GM19463 (cell line): ENCODE results near the gene VPS18.

Experiments used
- ATAC-seq: cut with Tn5 transposase; IDR thresholded peaks from one replicate; pipeline ENCODE4 v1.9.1; 2021; ENCODE audit warnings: mild to moderate bottlenecking, moderate library complexity; ENCODE audit not compliant: unreplicated experiment

Gene VPS18

DNA sequence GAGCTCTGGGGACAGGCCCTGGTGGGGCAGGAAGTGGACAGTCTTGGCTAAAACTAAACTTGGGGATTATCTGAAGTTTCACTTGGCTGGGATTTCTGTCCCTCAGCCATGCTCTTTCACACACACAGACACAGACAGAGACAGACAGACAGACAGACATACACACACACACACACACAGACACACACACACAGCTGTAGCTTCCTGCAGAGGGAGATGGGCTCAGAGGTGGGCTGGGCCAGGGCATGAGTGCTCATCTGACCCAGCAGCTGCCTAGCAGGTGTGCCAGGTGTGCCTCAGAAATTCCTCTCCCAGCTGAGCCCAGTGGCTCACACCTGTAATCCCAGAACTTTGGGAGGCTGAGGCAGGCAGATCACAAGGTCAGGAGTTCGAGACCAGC is 23.5 kb upstream of the VPS18 start:
- no peak for ATAC-seq

- ATAC-seq: peak; percentile 45
Measured at GRCh38 chr15:40871749-40872617, 22.3 kb upstream of the VPS18 start.

DNA sequence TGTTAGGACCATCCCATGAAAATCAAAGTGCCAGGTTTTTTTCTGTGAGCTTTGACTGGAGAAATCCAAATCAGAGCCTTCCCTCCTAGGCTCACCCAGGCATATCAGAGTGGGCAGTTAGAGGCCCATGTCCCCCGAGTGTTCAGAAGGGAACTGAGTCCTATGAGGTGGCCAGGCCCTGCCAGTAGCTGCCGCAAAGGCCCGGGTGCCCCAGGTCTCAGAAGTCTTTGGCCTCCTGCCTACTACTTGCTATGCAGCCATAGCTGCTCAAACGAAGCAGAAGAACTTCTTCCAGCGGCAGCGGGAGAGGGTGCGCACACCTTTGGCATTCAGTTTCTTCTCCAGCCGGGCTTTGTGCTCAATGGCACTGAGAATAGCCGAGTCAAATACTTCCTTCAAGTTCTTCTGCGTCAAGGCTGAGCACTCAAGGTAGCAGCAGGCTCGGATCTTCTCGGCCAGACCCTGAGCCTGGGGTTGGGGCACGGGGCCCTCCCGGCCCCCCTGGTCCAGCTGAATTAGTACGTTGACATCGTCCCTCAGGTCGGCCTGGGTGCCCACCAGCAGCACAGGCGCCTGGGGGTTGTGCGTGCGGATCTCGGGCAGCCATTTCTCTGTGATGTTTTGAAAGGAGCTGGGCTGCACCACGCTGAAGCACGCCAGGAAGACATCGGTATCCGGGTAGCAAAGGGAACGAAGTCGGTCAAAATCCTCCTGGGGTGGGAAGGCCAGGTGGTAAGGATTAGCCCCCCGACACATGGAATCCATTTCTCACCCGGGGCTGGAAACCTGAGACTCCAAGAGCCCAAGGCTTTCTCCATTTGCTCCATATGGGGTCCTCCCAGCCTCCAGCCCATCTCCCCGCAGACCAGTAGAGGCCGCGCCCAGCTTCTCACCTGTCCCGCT is 21.2 kb upstream of the VPS18 start:
- ATAC-seq: no peak

DNA sequence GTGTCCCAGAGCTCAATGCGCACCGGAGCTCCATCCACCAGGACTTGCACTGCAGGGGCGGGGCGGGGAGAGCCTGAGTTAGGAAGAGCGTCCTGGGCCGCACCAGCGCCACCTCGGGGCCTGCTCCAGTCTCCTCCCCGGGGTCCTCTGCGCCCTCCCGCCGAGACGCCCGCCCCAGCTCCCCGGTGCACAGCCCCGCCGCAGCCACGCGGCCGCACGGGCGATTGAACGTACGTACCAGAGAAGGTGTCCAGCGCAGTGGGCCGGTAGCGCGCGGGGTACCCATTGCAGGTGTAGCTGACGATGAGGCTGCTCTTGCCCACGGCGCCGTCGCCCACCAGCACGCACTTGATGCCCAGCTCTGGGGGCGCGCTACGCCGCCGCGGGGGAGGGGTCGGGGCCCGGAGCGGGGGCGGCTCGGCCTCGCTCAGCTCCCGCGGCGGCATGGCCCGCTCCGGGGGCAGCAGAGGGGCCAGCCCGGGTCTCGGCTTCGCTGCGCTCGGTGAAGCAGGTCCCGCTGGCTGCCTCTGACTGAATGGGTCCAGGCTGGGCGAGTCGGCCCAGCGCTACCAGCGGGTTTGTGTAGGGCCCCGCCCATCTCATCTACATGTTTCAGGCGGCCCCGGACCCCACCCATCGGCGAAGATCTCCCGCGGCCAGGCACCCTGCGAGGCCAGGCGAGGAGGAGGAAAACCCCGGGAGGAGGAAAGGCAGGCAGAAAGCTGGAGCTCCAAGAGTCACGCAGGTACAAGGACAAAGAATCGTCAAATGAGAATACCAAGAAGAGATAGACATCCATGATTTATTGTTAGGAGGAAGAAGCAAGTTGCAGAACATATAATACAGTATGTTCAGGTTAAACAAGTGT is 20.3 kb upstream of the VPS18 start, which contains the start of gene RHOV:
Gene RHOV (minus strand): TSS at position 541 of the 868 bp plus-strand sequence. CDS start 95 bp downstream, at position 446.
- ATAC-seq: no peak

DNA sequence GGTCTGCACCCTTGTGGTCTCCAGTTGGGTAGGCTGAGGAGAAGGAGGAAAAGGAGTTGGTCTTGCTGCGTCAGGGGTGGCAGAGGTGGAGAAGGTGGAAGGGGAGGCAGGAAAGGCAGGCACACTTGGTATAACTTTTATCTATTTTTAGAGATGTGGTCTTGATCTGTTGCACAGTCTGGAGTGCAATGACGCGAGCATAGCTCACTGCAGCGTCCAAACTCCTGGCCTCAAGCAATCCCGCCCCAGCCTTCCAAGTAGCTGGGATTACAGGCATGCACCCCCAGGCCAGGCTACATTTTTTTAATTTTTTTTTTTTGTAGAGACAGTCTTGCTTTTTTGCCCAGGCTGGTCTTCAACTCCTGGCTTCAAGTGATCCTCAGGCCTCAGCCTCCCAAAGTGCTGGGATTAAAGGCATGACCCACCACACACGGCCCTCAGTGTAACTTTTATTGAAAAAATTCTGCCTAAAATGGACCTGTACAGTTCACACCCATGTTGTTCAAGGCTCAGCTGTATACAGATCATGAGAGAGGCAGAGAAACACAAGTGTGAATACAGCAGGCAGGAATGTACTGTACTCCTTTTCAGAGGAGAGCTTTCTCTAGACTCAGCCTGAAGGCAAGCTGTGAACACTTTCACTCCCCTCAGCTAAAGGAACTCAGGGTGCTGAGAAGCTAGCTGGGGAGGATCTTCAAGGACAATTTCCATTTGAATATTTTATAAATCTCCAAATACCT is 18.1 kb upstream of the VPS18 start:
- ATAC-seq: no peak

- no peak for ATAC-seq
Measured at GRCh38 chr15:40877694-40878093, 16.6 kb upstream of the VPS18 start.

- no peak for ATAC-seq
Measured at GRCh38 chr15:40878785-40879184, 15.5 kb upstream of the VPS18 start.

DNA sequence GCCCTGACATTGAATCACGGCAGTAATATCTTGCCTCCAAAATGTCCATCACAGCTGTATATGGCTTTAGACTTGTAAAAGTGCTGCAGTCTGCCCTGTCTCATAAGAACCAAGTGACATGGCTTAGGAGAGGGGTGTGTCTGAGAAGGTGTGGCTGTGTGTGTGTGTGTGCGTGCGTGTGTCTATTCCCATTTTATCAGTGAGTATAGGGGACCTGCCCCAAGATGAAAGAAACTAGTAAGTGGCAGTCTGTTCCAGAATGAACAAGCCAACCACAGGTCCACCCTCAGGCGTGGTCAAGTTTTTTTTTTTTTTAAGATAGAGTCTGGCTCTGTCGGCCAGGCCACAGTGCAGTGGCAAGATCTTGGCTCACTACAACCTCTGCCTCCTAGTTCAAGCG is 14.6 kb upstream of the VPS18 start:
- ATAC-seq: no peak

GRCh38 chr15:40881351-40881750 is 12.9 kb upstream of the VPS18 start:
- no peak for ATAC-seq

DNA sequence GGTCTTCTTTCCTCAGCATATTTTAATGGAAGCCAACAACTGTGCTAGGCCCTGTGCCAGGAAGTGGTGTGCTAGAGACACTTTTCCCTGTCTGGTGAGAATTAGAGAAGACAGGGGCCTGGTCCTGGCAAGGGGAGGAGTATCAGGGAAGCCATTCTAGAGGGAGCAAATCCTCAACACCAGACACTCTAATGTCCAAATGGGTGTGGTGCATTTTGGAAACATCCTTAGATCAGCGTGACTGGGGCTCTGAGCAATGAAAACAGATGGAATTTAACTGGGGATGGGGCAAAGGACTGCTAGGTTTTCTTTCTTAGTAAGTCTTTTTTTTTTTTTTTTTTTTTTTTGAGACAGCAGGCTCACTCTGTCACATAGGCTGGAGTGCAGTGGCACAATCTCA is 7.7 kb upstream of the VPS18 start:
- no peak for ATAC-seq

DNA sequence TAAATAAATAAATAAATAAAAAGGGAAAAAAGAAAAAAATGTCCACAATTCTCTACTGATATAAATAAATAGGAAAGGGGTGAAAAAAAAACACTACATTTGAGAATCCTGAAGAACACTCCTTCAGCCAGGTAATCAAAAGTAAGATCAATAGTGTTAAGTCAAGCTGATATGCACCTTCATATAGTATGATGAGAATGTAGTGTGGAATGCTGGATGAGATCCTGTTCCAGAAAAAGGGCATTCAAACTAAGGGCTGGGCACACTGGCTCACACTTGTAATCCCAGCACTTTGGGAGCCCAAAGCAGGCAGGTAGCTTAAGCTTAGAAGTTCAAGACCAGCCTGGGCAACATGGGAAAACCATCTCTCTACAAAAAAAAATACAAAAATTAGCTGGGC is 5.1 kb upstream of the VPS18 start:
- no peak for ATAC-seq

- ATAC-seq: no peak
Measured at GRCh38 chr15:40891138-40891537, 3.1 kb upstream of the VPS18 start.

GRCh38 chr15:40891810-40892446 is 2.3 kb upstream of the VPS18 start:
- ATAC-seq: no peak

DNA sequence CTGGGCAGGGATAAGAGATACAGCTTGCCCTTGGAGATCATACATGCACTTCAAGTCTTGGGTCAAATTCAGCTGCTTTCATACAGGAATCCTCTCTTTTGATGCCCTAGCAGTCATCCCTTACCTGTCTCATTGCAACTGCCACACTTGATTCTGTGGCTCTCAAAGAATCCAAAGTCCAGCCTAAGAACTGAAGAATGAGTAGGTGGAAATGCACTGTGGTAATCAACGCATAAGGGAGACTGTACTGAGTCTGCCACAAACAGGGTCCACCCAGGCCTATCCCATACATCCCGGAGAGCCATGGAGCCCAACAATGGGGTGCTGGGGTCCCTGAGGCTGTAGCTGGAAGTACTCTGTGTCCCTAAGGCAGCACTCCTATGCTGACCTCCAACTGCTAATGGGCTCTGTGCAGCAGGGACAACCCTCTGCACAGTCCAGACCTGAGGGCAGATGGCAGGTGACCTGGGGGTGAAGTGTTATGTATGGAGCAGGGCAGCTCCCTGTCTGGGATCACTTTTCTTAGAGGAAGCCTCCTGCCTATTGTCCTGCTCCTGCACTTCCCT is 1.7 kb upstream of the VPS18 start:
- ATAC-seq: no peak

- no peak for ATAC-seq
Measured at GRCh38 chr15:40893019-40893670, 1.1 kb upstream of the VPS18 start.

GRCh38 chr15:40894681-40895448 is 615 bp downstream of the VPS18 start:
- no peak for ATAC-seq

- ATAC-seq: no peak
Measured at GRCh38 chr15:40899536-40900207, 5.4 kb downstream of the VPS18 start.
